PFSK-1 (cell line): ENCODE results near the gene KISS1R.

Experiments
- FOXP2 ChIP-seq: optimal IDR thresholded peaks from 2 replicates; pipeline ENCODE3; 2011; ENCODE audit warnings: borderline replicate concordance, control low read depth, inconsistent platforms; ENCODE audit not compliant: insufficient read depth; ENCODE audit errors: extremely low read length, extremely low read depth
- POLR2AphosphoS5 ChIP-seq: IDR thresholded peaks from 2 replicates; pipeline ENCODE4 v1.6.1; 2012; ENCODE audit warnings: low read depth, mild to moderate bottlenecking, control low read depth, low read length, moderate library complexity
- SIN3A ChIP-seq: IDR thresholded peaks from 2 replicates; pipeline ENCODE4 v1.6.1; 2012; ENCODE audit warnings: mild to moderate bottlenecking, low read length, moderate library complexity, borderline replicate concordance; ENCODE audit not compliant: insufficient read depth
- TAF1 ChIP-seq: IDR thresholded peaks from 2 replicates; pipeline ENCODE4 v1.6.1; 2012; ENCODE audit warnings: low read length, control low read depth, borderline replicate concordance; ENCODE audit not compliant: insufficient read depth
- TF ChIP-seq, protein P1 (sequence below), 2 experiments: IDR thresholded peaks; 2 replicates each; pipeline versions ENCODE4 v1.6.1 to v1.8.0; 2011 to 2012; ENCODE audit warnings: low read depth in 2 of 2, low read length in 2 of 2, control low read depth in 1 of 2, inconsistent platforms in 1 of 2, mild to moderate bottlenecking in 1 of 2, moderate library complexity in 1 of 2; ENCODE audit not compliant: insufficient read depth in 1 of 2

KISS1R gene

DNA sequence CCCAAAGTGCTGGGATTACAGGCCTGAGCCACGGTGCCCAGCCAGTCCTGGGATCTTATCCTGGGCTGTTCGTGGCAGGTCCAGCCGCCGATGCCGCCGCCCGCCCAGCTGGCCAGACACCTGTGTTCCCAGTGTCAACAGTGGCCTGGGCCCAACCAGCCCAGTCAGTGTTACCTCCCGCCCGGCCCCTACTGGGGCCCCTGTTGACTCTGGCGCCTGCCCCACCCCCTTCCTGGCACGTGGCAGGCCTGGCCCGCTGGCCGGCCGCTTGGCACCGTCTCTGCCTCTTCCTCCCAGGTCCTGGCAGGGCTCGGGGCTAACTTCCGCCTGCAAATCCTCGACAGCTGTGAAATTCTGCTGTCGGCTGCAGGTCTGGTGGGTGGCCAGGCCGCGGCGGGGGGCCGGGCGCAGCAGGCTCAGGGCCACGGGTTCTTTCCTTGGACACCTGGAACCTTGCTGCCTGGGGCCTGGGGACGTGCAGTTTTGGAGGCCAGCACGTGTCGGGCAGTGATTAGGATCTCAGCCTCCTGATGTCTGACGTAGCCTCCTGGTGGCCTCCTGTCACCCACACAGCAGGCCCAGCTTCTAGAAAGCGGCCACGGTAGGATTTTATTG, 17.8 kb downstream of the KISS1R start:
- TF ChIP-seq, protein P1, sequence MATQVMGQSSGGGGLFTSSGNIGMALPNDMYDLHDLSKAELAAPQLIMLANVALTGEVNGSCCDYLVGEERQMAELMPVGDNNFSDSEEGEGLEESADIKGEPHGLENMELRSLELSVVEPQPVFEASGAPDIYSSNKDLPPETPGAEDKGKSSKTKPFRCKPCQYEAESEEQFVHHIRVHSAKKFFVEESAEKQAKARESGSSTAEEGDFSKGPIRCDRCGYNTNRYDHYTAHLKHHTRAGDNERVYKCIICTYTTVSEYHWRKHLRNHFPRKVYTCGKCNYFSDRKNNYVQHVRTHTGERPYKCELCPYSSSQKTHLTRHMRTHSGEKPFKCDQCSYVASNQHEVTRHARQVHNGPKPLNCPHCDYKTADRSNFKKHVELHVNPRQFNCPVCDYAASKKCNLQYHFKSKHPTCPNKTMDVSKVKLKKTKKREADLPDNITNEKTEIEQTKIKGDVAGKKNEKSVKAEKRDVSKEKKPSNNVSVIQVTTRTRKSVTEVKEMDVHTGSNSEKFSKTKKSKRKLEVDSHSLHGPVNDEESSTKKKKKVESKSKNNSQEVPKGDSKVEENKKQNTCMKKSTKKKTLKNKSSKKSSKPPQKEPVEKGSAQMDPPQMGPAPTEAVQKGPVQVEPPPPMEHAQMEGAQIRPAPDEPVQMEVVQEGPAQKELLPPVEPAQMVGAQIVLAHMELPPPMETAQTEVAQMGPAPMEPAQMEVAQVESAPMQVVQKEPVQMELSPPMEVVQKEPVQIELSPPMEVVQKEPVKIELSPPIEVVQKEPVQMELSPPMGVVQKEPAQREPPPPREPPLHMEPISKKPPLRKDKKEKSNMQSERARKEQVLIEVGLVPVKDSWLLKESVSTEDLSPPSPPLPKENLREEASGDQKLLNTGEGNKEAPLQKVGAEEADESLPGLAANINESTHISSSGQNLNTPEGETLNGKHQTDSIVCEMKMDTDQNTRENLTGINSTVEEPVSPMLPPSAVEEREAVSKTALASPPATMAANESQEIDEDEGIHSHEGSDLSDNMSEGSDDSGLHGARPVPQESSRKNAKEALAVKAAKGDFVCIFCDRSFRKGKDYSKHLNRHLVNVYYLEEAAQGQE (IDR thresholded peaks at IDR 0.05; ENCODE audit: insufficient read depth in 1 of 2, low read depth in 2 of 2, low read length in 2 of 2), result no peak
- no peak for TF ChIP-seq SIN3A
- no peak for TF ChIP-seq POLR2AphosphoS5
- TF ChIP-seq FOXP2, result peak; percentile 46
- no peak for TF ChIP-seq TAF1

DNA sequence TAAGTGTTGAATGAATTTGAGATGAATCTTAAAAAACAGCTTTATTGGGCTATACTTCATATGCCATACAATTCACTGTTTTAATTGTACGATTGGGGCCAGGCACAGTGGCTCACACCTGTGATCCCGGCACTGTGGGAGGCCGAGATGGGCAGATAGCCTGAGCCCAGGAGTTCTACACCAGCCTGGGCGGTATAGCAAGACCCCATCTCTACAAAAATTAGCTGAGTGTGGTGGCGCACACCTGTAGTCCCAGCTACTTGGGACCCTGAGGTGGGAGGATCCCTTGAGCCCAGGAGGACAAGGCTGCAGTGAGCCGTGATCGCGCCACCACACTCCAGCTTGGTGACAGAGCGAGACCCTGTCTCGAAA, 19.0 kb downstream of the KISS1R start:
- TF ChIP-seq POLR2AphosphoS5 (no peak), FOXP2 (no peak), SIN3A (no peak), TAF1 (no peak)
- TF ChIP-seq, protein P1 (IDR thresholded peaks at IDR 0.05; ENCODE audit: insufficient read depth in 1 of 2, low read depth in 2 of 2, low read length in 2 of 2), result no peak

DNA sequence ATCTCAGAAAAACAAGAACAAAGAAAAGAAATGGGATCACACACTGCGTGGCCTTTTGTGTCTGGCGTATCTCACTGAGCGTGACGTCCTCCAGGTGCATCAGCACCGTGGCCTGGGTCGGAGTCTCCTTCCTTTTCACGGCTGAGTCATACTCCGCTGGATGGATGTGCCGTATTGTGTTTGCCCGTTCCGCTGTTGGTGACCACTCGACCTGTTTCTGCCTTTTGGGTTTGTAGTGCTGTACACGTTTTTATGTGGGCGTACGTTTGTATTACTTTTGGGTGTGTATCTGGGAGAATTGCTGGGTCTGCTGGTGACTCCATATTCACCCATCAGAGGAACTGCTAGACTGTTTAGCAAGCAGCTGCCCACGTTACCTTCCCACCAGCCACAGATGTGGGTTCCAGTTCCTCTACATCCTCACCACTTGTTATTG, 20.1 kb downstream of the KISS1R start:
- TF ChIP-seq TAF1 (no peak), SIN3A (no peak), POLR2AphosphoS5 (no peak), FOXP2 (no peak)
- TF ChIP-seq, protein P1 (IDR thresholded peaks at IDR 0.05; ENCODE audit: insufficient read depth in 1 of 2, low read depth in 2 of 2, low read length in 2 of 2), result no peak

DNA sequence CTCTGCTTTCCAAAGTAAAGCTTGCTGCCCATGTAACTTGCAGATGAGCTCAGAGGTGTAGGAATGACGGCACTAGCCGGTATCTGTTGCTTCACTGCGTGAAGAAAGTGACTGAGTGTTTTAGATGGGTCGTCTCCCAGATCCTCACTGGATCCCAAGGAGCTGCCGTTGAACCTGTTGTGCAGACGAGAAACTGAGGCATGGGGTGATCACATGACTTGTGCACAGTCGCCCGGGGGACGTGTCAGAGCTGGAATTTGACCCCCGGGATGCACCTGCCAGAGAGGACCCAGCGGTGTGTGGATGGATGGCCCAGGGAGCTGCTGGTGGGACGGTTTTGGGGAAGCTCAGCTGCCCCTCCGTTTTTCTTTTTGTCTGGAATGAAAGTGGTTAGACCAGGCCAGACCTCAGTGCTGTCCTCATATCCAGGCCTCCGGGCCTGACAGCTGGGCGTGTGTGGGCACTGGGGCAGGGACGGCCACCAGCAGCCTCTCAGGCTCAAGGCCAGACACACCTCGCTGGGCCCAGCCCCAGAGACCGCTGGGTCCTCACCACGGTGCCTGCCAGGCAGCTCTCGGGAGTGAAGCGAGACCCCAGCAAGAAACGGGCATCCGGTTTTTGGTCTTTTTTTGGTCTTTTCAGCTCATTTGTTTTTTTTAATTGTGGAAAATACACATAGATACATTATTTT, 21.2 kb downstream of the KISS1R start:
- no peak for TF ChIP-seq TAF1
- TF ChIP-seq, protein P1 (IDR thresholded peaks at IDR 0.05; ENCODE audit: insufficient read depth in 1 of 2, low read depth in 2 of 2, low read length in 2 of 2), result no peak
- TF ChIP-seq SIN3A, result no peak
- TF ChIP-seq POLR2AphosphoS5, result no peak
- TF ChIP-seq FOXP2, result no peak
